Ammon's horn (tissue), 1 donor: ENCODE results near the gene GRK3.
A peak's percentile ranks its signal among the peaks of the same experiment; 100 is the strongest.

ENCODE experiments used
- DNase-seq: peaks from one replicate; pipeline ENCODE4 v3.0.0-alpha.2; 2016; ENCODE audit warnings: low spot score

GRK3 gene

DNA sequence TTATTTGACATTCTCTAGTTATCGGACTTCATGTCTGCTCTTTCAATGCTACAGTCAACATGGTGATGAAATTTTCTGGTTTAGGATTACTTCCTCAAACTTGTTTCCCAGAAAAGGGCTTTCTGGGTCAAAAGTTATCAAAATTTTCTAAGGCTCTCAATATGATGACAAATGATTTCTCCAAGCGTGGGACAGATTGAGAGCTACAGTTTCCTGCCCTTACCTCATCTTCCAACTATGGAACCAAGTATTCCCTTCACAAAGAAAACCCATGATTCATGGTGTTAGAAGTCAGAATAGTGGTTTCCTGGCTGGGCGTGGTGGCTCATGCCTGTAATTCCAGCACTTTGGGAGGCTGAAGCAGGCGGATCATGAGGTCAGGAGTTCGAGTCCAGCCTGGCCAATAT is 195.4 kb downstream of the GRK3 start:
- no peak for DNase-seq

DNA sequence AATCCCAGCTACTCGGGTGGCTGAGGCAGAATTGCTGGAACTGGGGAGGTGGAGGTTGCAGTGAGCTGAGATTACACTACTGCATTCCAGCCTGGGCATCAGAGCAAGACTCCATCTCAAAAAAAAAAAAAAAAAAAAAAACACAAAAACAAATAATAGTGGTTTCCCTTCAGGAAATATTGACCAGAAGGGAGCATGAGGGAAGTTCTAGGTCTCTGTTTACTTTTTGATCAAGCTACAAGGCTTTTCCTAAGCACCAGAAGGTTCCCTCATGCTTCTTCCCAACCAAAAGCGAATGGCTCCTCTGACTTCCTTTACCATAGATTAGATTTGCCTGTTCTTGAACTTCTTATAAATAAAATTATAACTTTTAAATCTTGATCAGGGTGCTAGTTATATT is 195.8 kb downstream of the GRK3 start:
- no peak for DNase-seq

DNA sequence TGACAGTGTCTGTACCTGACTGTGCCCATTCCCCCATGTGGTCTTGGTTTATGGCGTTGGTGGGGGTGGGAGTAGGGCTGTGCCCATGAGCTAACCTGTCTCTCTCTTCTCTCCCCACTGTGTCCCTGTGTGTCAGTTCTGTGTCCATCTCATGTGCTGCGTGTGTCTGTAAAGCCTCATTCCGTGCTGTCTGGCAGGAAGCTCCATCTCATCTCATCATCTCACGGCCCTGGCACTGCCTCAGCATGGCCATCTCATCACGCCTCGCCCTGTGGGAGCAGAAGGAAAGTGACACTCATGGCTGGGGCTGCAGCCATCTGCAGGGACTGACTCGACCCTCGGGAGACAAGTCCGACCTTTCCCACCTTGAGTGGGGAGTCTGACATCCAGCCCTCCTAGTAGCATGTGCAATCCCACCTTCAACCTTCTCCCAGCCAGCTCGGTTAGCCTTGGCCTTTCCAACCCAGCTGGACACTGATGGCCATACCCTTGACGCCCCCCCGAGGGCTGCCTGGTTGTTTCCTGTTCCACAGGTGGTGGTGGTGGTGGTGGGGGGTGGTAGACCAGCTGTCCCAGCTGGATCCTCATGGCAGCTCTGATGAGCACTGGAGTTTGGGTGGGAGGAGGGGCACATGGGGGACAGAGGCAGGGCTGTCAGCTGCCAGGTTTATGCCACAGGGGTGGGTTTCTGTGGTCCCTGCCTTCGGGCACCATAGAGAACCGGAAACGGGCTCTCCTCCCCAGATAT is 196.5 kb downstream of the GRK3 start:
- DNase-seq, result no peak

DNA sequence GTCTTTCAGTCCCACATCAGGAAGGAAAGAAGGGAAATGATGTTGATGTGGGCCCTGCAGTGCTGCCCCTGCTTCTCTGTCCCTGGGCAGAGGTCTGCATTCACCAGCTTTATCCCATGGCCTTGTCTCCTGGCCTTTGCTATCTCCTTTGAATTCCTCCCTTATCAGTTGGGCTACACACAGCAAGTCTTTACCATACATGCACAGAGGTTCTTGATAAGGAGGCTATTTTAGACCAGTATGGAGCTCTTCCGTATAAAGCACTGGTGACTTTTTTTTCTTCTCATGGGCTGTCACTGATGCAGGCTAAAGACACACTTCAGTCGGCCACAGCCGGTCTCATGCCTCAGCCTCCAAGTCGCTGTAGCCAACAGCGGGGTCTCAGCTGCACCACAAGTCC is 197.7 kb downstream of the GRK3 start:
- DNase-seq, result no peak

DNA sequence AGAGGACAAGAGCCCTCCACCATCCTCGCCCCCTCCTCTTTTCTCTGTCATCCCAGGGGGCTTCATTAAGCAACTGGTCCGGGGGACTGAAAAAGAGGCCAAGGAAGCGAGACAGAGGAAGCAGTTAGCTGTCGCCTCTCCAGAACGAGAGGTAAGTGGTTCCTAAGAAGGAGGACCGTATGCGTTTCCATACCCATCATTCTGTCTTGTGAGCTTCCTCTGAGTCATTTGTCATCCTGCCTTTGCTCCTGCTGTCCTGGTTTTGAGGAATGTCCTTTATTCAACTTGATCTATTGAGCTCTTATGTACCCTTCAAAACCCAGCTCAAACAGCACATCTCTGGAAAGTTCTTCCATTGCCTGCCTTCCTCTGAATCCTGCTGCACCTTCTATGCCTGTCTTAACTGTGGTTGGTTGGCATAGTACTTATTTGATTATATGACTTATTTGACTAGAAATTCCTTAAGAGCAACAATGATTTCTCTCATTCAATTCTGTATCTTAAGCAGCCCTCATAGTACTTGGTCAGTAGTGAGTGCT is 198.8 kb downstream of the GRK3 start:
- no peak for DNase-seq

DNA sequence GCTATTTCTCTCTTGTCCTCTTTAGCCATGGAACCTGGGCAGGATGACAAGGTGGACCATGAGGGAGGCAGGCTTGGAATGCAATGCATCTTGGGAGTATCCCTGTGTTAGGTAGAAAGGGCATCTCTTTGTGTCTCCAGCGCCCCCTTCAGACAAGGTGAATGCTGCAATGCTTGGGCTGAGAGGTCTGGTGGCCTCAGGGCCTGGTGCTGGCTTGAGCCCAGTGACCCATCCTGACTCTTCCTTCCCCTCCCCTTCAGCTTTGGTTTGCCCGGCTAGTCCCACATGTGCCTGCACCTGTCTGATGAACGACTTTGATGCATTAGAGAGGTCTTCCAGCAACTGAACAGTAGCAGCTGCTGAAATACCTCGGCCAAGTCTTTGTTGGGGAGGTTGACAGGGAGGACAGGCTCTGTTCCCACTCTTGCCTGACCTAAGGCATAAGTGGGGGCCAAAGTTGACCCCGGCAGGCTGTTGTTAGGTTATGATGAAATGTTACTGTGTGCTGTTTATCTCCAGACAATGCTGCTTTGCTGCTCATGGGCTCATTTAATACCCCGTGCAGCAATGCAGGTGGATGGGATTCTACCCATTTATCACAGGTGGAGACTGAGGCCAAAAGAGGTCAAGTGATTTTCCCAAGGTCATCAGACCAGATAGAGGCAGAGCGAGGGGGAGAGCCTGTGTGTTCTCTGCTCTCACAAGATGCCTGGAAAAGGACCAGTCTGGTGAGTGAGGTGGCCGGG is 200.0 kb downstream of the GRK3 start:
- DNase-seq, result no peak

DNA sequence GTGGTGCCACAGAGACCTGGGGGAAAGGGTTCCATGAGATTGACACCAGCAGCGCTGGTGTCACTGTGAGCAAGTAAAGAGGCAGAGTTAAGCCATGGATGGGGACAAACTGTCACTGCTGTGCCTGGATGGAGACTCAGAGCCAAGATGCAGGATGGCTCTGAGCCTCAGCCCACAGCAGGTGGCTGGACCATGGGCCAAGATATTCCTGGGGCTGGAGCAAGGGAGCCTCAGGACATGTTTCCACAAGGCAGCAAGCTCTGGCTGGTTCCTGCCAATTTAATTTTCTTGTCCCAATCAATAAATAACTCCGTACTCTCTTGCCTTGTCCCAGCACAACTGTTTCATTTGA is 200.5 kb downstream of the GRK3 start:
- DNase-seq, result no peak

DNA sequence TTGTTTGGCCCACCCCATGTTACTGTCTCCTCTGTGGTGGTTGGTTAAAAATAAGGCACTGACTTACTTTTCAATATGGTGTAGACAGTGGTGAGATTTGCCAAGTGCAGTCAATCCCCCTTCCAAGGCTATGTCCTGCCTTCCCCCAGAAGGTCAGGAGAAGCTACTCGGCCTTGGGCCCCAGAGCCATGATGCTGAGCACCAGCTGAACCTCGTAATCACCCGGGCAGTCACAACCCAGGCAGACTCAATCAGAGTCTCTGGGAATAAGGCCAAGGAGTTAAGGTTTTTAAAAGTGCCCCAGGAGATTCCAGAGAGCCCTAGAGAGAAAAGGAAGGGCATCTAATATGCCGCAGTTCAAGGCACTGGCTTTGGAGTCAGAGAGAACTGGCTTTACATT is 201.3 kb downstream of the GRK3 start:
- no peak for DNase-seq

DNA sequence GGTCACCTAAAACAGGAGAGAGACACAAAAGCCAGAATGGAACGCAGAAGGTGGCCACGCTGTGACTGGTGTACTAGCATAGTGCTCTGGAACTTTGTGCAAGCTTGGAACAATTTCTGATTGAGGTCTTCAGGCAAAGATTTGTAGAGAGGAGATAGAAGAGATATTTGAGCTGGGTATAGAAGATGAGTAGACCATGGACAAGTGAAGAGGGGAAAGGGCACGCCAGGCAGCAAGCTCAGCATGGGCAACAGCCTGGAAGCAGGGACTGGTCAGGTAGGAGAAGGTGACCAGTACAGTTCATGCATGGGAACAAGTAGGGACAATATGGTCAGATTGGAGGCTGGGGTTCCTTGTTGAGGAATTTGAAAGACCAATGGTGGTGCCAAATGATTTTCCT is 201.9 kb downstream of the GRK3 start:
- no peak for DNase-seq

DNA sequence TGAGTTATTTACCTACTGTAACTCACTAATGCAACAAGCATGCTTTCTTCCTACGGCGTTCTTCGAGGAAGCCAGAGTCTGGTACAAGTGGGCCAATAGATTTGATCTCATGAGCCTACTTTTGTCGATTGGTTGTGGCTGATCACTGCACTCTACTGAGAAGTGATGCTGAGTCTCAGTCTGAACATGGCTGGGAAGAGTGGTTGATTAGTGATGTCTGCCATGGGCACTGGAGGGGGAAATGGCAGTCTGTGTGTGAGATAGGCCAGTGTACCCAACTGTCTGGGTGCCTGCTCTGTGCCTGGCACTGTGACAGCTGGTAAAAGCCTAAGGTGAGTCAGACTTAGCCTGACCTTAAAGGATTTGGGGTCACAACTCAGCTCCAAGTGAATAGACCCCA is 205.9 kb downstream of the GRK3 start:
- no peak for DNase-seq

DNA sequence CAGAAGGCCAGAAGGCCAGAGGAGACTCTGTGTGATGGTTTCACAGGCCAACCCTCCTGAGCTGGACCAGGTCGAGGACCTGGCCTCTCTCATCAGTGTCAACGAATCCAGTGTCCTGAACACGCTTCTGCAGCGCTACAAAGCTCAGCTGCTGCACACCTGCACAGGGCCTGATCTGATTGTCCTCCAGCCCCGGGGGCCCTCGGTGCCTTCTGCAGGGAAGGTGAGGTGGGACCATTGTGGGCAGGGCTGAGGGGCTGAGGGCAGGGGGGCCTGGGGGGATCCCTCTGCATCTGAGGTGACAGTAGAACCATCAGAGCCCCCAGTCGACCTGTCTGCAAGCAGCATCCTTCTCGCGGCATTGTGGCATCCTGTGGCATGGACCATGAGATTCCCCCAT is 207.8 kb downstream of the GRK3 start:
- no peak for DNase-seq

DNA sequence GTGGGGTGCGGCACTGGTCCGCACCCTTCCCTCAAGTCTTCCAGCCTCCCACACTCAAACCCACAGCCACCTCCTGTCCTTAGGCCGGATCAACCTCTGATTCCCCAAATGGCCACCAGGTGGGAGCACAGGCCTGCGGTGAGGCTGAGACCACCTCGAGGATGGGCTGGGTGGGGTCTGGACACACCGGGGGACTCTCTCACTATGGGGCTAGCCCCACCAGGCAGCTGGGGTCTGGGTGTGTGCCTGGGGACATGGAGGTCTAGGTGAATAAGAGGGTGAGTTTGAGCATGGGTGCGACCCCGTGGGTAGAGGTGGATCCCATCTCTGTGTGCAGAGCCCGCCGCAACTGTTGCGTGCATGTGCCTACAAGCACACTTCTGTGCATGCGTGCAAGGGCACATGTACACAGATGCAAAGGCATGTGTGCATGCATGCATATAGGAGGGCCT is 210.1 kb downstream of the GRK3 start:
- DNase-seq, result peak; percentile 20

DNA sequence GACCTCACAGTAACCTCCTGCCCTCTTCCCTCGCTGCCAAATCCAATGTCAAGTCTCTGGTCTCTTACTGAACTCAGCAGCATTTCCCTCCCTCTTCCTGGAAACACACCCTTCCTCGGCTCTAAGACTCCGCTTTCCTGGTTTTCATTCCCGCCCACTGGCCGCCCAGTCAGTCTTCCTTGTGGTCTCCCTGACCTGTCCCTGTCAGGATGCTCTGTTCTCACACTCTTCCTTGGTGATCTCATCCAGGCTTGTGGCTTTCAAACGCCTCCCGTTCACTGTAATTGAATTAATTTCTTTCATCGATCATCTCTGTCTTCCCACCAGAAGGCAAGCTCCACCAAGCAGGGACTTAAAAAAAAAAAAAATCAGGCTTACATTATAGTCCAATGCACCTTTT is 211.1 kb downstream of the GRK3 start:
- DNase-seq, result no peak

DNA sequence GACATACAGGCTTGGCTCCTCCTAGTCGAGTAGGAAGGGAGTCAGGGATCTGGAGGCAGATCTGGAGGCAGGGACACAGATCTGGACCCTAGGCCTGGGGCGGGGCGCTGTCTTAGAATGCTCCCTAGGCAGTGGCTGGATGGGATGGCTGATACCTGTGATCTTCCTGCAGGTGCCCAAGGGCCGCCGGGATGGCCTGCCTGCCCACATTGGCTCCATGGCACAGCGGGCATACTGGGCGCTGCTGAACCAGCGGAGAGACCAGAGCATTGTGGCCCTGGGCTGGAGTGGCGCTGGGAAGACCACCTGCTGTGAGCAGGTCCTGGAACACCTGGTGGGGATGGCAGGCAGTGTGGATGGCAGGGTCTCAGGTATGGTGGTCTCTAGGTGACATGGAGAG is 212.9 kb downstream of the GRK3 start:
- DNase-seq, result no peak

DNA sequence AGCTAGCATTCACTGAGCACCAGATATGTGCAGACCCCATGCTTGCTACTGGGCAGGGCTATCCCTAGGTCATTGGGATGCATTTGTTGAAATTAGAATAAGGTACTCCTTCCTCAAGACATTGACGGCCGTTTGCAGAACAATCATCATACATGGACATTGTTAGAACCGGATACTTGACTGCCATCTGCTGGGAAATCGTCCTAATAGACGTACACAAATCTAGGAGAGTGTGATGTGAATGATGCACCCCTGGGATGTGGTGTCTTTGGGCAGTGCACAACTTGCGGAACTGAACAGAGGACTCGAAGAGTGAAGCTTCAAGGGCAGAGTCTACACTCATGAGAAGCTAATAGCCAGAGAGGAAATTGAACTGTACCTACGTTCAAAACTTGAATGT is 213.4 kb downstream of the GRK3 start:
- peak; percentile 62 for DNase-seq
